ENCODE measurements around the gene MAP3K5. TPM values are rescaled to one million over a fixed set of nuclear protein-coding genes. Genes with fewer than 3 reads are reported as not detected.

The MAP3K5 gene
- total RNA-seq, 1 donor from 2014 or later, result 24.4 TPM

- no peak overlapping the region for H3K27ac Mint-ChIP-seq
- DNase-seq (no peak), ATAC-seq (ENCODE audit: low read depth) (no peak)
- H3K27me3 Mint-ChIP-seq, result no peaks in the 10 kb centered on the region
- no peak for TF ChIP-seq CTCF (IDR thresholded peaks at IDR 0.05)
- H3K4me3 Mint-ChIP-seq, result no peak overlapping the region
- peaks cover 5% of the 10 kb centered on the region for H3K9me3 Mint-ChIP-seq
- ChIA-PET POLR2A (no interaction called here), CTCF (interaction anchor here (0.6 to 1.3 kb wide), 3 partner anchors 156 to 282 kb away, joined by 3 to 7 read pairs (median 3); no protein-coding TSS in a partner anchor)
- intact Hi-C loops (cut with micrococcal nuclease), result no loop called here
- no peaks in the 10 kb centered on the region for H3K4me1 Mint-ChIP-seq
- H3K36me3 Mint-ChIP-seq (ENCODE audit: low read depth), result no peaks in the 10 kb centered on the region
Observed at GRCh38 chr6:136801581-136801980, 9.3 kb upstream of the MAP3K5 start.

DNA sequence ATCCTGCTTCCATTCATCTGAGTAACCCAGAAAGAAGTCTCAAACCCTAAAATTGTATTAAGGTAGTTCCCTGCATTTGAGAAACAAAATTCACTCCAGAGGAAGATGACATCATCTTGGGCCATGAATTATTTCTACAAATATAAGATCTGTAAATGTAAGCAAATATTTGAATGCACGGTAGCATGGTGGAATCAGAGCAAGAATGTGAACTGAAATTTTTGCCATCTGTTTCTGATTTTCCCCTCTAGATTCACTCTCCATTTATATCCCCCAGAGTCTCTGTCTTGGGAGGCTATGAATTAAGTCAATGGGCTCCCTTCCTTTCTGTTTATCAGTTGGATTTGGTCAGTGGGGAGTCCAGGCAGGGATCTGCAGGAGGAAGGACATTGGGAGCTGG lies 5.8 kb upstream of the MAP3K5 start:
- no peak for ATAC-seq (ENCODE audit: low read depth)
- intact Hi-C loops (cut with micrococcal nuclease), result no loop called here
- Mint-ChIP-seq H3K27me3 (no peaks in the 10 kb centered on the region), H3K4me3 (no peak overlapping the region), H3K36me3 (ENCODE audit: low read depth) (no peaks in the 10 kb centered on the region), H3K4me1 (peaks cover 10% of the 10 kb centered on the region), H3K27ac (no peak overlapping the region), H3K9me3 (no peaks in the 10 kb centered on the region)
- ChIA-PET CTCF (interaction anchor here (1.4 kb wide), 1 partner anchor 154 kb away, joined by 6 read pairs; no protein-coding TSS in a partner anchor), POLR2A (no interaction called here)
- no peak for DNase-seq
- TF ChIP-seq CTCF (IDR thresholded peaks at IDR 0.05), result no peak

DNA sequence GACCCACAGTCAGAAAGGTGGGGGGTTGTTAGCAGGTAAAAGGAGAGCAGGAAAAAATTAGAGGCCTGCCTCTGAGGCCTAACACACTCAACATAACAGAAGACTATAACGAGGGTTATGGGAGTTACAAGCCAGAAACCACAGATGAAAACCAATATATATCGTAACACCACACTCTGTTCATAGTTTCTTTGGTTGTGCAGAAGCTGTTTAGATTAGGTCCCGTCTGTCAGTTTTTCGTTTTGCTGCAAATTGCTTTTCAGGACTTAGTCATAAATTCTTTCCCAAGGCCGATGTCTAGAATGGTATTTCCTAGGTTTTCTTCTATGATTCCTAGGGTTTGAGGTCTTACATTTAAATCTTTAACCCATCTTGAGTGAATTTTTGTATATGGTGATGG lies 3.7 kb upstream of the MAP3K5 start:
- no peak overlapping the region for H3K4me3 Mint-ChIP-seq
- TF ChIP-seq CTCF (IDR thresholded peaks at IDR 0.05), result no peak
- no peak overlapping the region for H3K27ac Mint-ChIP-seq
- no peaks in the 10 kb centered on the region for H3K9me3 Mint-ChIP-seq
- CTCF ChIA-PET, result interaction anchor here (1.0 to 1.4 kb wide), 2 partner anchors 152 to 155 kb away, joined by 4 to 7 read pairs; no protein-coding TSS in a partner anchor
- ATAC-seq (ENCODE audit: low read depth) (no peak), DNase-seq (no peak)
- no peaks in the 10 kb centered on the region for H3K27me3 Mint-ChIP-seq
- peaks cover 8% of the 10 kb centered on the region for H3K36me3 Mint-ChIP-seq (ENCODE audit: low read depth)
- peaks cover 14% of the 10 kb centered on the region for H3K4me1 Mint-ChIP-seq
- intact Hi-C loops (cut with micrococcal nuclease), result no loop called here
- POLR2A ChIA-PET, result no interaction called here

DNA sequence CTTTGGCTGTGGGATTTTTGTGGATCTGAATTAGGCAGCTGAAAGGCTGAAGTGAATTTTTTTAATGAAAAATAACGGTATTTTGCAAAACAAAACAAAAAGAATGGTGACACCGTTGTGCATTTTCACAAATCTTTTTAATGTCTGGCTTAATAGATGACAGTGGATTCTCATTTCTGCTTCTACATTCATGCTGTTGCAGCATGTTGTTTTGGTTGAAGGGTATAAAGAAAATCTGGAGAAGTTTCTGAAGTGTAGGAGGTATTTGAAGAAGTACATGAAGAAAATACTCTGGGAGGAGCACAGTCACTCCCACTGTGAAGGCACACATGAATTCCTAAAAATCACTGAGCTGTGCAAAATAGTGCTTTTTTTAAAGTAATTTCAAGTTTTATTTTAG lies 3.1 kb upstream of the MAP3K5 start:
- intact Hi-C loops (cut with micrococcal nuclease), result no loop called here
- H3K4me1 Mint-ChIP-seq, result peaks cover 20% of the 10 kb centered on the region
- H3K27me3 Mint-ChIP-seq, result no peaks in the 10 kb centered on the region
- CTCF ChIA-PET, result interaction anchor here (1.0 to 2.2 kb wide), 3 partner anchors 27 to 155 kb away, joined by 3 to 37 read pairs (median 4); partner anchors contain the start of gene PEX7
- no peak for DNase-seq
- H3K4me3 Mint-ChIP-seq, result no peak overlapping the region
- H3K9me3 Mint-ChIP-seq, result no peaks in the 10 kb centered on the region
- POLR2A ChIA-PET, result interaction anchor here (6.3 kb wide), 1 partner anchor 150 kb away, joined by 119 read pairs; no protein-coding TSS in a partner anchor
- H3K36me3 Mint-ChIP-seq (ENCODE audit: low read depth), result peaks cover 9% of the 10 kb centered on the region
- TF ChIP-seq CTCF (IDR thresholded peaks at IDR 0.05), result no peak
- no peak for ATAC-seq (ENCODE audit: low read depth)
- no peak overlapping the region for H3K27ac Mint-ChIP-seq

DNA sequence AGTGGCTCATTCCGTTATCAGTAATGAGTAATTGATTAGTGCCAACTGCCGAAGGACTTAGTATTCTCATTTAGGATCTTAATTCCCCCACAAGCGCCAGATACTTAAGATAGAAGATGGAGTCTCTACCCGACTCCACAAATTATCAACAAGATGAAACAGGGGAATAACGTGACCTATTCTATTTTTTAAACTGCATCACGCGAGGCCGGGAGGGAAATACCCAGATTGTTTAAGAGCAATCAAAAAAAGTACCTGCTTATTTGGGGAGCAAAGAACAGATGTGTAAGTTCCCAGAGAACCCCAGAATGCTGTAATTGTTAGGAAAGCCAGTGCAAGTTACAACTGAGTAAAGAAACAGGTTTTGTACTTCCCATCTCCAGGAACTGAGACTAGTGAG lies 1.1 kb upstream of the MAP3K5 start:
- Mint-ChIP-seq H3K27ac (peak overlapping the region; percentile 96), H3K36me3 (ENCODE audit: low read depth) (peaks cover 13% of the 10 kb centered on the region), H3K9me3 (no peaks in the 10 kb centered on the region), H3K4me1 (peaks cover 34% of the 10 kb centered on the region), H3K4me3 (peak overlapping the region; percentile 93), H3K27me3 (no peaks in the 10 kb centered on the region)
- ATAC-seq (ENCODE audit: low read depth) (no peak), DNase-seq (no peak)
- intact Hi-C loops (cut with micrococcal nuclease), result loop anchor here (1.0 to 5.0 kb wide), 7 partner anchors 29 to 1296 kb away; partner anchors contain the start of genes AHI1 and PEX7
- CTCF ChIA-PET, result interaction anchor here (0.9 to 5.5 kb wide), 13 partner anchors 21 to 503 kb away, joined by 3 to 381 read pairs (median 13); partner anchors contain the start of genes BCLAF1 and PEX7
- TF ChIP-seq CTCF (IDR thresholded peaks at IDR 0.05), result no peak
- POLR2A ChIA-PET, result interaction anchor here (0.6 to 6.3 kb wide), 10 partner anchors 27 to 1790 kb away, joined by 3 to 119 read pairs (median 14); partner anchors contain the start of genes BCLAF1 and PEX7
